HG03571 (cell line): ENCODE measurements around the gene OR2AT4.
"Not testable (repeated sequence)": the region's sequence is repeated elsewhere in the genome, so short reads cannot be mapped to it uniquely, and the experiment has no call there.

Source experiments
- ATAC-seq: cut with Tn5 transposase; IDR thresholded peaks from one replicate; pipeline ENCODE4 v1.9.1; 2021; ENCODE audit not compliant: unreplicated experiment

The OR2AT4 gene

DNA sequence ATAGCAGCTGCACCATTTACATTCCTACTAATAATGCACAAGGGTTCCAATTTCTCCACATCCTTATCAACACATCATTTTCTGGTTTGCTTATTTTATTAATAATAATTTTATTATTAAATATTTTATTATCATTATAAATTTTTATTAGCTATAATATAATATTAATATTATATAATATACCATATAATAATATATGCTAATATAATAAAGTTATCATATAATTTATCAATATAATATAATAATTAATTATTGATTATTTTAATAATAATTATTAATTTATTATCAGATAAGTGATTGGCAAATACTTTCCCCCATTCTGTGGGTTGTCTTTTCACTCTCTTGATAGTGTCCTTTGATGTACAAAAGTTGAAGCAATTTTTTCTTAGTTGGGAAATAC, 27.7 kb downstream of the OR2AT4 start:
- no peak for ATAC-seq

DNA sequence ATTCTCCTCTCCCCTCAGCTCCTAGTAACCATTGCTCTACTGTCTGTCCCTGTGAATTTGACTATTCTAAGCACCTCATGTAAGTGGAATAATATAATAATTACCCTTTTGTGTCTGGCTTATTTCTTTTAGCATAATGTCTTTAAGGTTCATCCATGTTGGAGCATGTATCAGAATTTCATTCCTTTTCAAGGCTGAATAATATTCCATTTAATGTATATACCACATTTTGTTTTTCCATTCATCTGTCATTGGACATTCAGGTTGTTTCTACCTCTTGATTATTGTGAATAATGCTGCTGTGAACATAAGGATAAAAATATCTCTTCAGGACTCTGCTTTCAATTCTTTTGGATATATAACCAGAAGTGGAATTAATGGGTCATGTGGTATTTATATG, 28.1 kb downstream of the OR2AT4 start:
- no peak for ATAC-seq

GRCh38 chr11:75066061-75066460, 30.6 kb downstream of the OR2AT4 start:
- ATAC-seq = no peak

GRCh38 chr11:75063741-75064314, 32.8 kb downstream of the OR2AT4 start:
- ATAC-seq = no peak

GRCh38 chr11:75059299-75059698, 37.4 kb downstream of the OR2AT4 start:
- ATAC-seq = no peak

DNA sequence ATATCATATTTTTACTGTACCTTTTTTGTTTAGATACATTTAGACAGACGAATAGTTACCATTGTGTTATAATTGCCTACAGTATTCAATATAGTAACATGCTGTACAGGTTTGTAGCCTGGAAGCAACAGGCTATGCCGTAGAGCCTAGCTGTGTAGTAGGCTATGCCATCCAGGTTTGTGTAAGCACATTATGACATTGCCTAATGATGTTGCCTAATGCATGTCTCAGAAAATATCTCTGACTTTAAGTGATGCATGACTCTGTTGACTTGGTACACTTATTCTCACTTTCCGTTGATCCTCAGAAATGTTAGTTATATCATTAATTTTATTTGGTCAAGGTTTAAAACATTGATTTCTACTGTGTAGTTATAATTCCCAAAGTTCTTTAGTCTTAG, 39.9 kb downstream of the OR2AT4 start:
- no peak for ATAC-seq

GRCh38 chr11:75055511-75055910, 41.2 kb downstream of the OR2AT4 start:
- no peak for ATAC-seq

DNA sequence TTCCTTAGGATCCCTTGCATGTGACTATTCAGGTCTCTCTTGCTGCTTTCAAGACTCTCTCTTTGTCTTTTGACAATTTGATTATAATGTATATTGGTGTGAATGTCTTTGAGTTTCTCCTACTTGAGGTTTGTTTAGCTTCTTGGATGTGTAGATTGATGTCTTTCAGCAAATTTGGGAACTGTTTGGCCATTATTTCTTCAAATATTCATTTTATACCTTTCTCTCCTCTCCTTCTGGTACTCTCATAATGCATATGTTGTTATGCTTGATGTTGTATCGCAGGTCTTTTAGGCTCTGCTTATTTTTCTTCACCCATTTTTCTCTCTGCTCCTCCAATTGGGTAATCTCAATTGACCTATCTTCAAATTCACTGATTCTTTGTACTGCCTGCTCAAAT, 44.2 kb downstream of the OR2AT4 start:
- ATAC-seq = no peak

- no peak for ATAC-seq
Observed at GRCh38 chr11:75051043-75051442, 45.6 kb downstream of the OR2AT4 start.

GRCh38 chr11:75050516-75050915, 46.2 kb downstream of the OR2AT4 start:
- ATAC-seq = no peak

GRCh38 chr11:75049501-75050266, 47.0 kb downstream of the OR2AT4 start:
- ATAC-seq = not testable (repeated sequence)

GRCh38 chr11:75047191-75047590, 49.5 kb downstream of the OR2AT4 start:
- ATAC-seq = no peak

DNA sequence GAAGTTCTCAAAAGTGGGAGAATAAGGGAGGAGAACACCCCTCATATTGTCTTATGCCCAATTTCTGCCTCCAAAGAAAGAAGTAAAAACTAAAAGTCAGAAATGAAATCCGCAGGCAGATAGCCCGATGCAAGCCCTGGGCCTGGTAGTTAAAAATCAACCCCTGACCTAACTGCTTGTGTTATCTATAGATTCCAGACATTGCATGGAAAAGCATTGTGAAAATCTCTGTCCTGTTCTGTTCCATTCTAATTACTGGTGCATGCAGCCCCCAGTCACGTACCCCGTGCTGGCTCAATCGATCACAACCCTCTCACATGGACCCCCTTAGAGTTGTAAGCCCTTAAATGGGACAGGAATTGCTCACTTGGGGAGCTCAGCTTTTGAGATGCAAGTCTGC, 50.0 kb downstream of the OR2AT4 start:
- not testable (repeated sequence) for ATAC-seq

GRCh38 chr11:75044381-75045170, 52.1 kb downstream of the OR2AT4 start:
- not testable (repeated sequence) for ATAC-seq

- ATAC-seq = not testable (repeated sequence)
Observed at GRCh38 chr11:75041821-75042220, 54.9 kb downstream of the OR2AT4 start.

- ATAC-seq = no peak
Observed at GRCh38 chr11:75041263-75041662, 55.4 kb downstream of the OR2AT4 start.

DNA sequence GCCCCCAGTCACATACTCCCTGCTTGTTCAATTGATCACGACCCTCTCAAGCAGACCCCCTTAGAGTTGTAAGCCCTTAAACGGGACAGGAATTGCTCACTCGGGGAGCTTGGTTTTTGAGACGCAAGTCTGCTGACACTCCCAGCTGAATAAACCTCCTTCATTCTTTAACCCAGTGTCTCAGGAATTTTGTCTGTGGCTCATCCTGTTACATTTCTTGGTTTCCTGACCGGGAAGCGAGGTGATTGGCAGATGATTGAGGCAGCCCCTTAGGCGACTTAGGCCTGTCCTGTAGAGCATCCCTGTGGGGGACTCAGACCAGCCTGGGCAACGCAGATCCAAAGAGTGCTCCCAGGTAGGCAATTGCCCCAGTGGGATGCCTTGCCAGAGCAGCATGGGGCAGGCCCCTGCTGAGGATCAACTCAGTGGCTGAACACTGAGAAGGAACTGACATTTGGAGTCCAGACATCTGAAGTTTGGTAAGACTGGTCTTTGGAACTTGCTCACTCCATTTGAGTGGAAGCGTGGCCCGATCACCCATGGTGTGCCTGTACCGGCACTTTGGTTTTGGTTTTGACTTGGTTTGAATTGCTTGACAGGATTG, 56.4 kb downstream of the OR2AT4 start:
- no peak for ATAC-seq

DNA sequence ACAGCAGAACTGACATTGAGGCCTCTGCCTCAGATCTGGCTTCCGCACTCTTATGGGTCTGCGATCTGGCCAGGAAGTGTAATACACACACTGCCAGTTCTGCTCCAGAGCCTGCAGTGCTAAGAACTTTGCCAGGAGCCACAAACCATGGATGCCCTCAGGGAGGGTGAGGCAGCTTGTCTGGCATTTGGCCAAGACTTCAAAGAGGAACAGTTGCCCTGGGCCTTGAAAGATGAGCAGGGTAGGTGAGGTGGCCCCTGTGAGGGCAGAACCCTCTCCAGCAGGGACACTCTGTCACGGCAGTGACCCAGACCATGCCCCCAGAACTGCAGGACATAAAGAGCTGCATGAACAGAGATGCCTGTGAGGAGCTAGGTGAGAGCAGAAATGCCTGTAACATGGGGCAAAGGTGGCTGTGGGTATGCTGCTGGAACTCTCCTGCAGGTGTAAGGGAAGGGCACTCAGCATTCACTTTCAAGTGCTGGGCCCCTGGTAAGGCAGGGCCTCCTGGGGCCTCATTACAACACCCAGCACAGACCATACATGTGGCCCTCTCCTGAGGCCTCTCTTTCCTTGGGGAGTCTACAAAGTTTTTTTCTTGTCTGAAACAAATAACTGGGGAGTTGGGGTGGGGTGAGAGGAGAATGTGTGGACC, 60.6 kb downstream of the OR2AT4 start:
- no peak for ATAC-seq

GRCh38 chr11:75035256-75035655, 61.4 kb downstream of the OR2AT4 start:
- ATAC-seq = no peak

GRCh38 chr11:75033916-75034315, 62.8 kb downstream of the OR2AT4 start:
- no peak for ATAC-seq

DNA sequence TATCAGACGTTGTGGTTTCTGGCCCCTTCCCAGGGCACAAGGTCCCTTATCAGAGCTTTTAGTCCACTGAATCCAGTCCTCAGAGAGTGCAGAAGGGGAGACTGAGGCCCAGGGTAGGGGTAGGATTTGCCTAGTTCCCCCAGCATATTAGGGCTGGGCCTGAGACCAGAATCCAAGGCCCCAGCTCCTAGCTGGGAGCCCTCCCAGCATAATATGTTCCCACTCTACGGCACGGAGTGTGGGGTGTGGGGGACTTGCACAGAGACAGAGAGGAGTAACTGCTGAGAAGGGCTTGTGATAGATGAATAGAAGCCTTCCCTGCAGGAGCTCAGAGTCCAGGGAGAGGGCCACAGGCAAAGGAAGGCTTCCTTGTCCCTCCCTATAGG, 64.1 kb downstream of the OR2AT4 start:
- no peak for ATAC-seq
